Islet precursor cell (in vitro differentiated cells): ENCODE results near the gene SLC4A8.
"Not testable (repeated sequence)": the region's sequence is repeated elsewhere in the genome, so short reads cannot be mapped to it uniquely, and the experiment has no call there.

Experiments used
- DNase-seq: peaks from one replicate; pipeline ENCODE4 v3.0.0-alpha.2; 2018

SLC4A8 gene

DNA sequence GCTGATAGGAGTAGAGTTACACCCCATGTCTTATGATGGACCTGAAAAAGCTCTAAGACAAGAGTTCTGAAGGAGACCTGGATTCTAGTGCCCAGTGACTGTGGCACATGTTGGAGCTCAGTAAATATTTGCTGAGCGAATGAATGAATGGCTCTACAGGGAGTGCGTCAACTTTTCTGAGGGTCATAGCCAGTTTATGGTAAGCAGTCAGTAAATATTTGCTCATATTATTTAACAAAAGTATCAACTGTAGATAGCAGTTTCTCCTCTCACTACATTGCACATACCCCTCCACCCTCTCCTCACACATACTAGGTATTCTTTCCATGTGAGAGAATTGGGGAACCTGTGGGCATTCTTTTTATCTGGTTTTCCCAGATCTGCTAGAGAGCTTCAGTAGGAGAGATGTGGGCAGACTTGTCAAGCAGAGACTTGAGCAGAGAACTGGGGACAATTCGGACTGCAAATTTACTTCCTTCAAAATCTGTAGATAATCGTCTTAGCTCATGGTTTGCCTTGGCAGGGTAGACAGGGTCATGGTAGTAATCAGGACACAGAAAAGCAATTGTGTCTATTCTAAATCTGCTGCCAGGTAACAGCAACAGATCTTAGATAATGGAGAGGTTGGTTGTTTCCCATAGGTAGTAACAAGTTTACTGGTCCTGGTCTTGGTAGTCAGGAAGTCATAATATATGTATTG lies 5.7 kb downstream of the SLC4A8 start:
- no peak for DNase-seq

DNA sequence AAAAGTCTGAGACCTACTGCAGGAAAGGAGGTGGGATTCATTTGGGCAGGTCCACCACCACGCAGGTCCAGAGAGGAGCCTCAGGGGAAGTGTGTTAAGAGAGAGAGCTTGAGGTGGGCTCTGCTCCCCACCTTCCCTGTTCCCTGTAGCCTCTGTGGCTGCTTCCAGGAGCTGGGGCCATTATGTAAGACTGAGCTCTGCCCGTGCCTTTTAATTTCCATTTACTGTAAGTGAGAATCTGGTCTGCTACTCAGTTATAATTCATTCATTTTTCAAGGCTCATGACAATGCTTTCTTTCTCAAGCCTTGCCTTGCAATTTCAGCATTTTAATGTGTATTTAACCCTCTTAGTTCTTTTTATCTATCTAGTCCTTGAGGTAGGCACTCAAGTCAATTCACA lies 8.3 kb downstream of the SLC4A8 start:
- no peak for DNase-seq

DNA sequence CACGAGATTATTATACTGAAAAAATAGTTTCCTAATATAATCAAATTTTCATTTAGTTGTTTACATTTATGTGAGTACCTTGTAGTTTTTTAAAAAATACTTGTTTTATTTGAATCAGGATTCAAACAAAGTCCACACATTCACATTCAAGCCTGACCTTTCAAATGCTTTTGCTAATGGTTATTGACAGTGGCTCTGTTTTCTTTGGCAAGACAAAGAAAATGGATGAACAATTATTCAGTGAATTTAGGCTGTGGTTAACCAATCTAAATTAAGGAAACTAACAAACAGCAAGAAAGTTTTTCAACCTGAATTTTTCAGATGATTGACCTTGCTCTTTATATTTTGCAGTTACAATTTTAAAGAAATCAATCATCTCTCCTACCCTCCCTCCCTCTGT lies 9.7 kb downstream of the SLC4A8 start:
- DNase-seq: no peak

DNA sequence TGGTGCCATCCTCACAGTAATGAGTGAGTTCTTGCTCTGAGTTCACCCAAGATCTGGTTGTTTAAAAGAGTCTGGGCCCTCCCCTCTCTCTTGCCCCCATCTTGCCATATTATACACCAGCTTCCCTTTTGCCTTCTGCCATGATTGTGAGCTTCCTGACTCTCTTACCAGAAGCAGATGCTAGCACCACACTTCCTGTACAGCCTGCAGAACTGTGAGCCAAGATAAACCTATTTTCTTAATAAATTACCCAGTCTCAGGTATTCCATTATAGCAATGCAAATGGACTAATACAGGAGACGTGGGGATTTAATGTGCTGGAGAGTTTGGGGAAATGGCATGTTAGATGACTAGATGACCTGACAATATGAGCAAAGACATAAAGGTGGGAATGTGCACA lies 12.8 kb downstream of the SLC4A8 start:
- no peak for DNase-seq

DNA sequence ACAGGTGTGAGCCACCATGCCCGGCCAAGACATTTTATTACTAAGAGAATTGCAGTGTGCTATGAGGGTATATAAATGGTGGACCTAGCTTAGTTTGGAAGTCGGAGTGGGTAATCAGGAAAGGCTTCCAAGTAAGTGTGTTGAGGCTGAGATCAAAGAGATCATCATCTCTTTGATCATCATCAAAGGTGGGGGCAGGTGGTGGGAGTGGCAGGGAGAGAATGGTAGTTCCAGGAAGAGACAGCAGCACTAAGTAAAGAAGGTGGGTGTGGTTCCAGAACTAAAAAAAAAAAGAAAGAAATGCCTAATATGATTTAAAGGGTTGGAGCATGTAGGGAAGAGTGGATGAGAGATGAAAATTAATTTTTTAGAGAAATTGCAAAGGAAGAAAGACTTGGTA lies 14.7 kb downstream of the SLC4A8 start:
- DNase-seq: no peak

DNA sequence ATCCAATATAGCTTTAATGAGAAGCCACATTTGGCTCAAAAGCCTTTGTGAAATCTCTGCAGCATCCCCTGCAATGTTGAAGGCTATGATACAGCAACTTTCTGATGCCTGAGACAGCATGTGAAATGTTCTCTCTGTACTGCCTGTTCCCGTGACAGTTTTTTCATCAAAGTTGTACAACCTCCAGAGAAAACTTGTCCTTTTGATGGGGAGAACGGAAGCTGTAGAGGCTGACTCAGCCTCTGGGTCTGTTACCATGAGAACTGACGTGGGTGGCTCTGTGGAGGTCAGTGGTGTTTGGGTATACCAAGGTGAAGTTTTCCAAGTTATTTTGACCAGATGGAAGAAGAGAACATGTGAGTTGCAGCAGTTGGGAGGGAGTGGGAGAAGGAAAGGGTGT lies 17.0 kb downstream of the SLC4A8 start:
- DNase-seq: no peak

DNA sequence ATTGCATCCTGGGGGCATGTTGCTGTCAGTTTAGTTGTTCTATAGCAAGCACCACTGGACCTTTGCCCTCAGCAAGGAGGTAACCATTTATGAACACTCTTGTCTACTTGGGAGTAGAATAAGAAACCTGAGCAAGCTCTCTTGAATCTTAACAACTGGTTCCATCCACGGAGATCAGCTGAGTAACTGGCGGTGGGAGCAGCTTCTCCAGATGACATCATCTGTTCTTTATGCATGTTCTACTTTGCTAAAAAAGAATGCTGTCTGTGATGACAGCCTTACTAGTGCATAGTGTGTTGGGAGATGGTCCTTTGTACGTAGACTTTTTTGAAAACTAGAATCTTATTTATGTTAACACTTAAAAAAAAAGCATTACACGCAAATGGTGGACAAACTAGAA lies 17.7 kb downstream of the SLC4A8 start:
- DNase-seq: no peak

DNA sequence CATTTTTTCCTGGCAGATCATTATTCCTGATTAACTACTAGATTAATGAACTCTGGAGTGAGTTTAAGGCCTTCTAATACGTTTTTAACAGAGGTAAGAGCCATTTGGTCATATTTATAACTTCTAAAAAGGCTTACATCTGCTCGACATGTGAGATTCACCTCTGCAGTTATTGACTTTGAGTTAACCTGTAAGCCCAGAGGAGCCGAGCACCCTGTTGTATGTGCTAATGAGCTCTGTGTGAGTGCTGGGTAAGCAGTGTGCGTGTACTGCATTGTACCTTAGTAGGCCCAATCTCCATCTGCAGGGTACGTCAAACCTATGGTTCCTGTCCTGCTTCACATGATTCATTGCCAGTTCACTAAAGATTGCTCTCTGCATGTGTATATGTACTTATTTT lies 18.9 kb downstream of the SLC4A8 start:
- DNase-seq: no peak

DNA sequence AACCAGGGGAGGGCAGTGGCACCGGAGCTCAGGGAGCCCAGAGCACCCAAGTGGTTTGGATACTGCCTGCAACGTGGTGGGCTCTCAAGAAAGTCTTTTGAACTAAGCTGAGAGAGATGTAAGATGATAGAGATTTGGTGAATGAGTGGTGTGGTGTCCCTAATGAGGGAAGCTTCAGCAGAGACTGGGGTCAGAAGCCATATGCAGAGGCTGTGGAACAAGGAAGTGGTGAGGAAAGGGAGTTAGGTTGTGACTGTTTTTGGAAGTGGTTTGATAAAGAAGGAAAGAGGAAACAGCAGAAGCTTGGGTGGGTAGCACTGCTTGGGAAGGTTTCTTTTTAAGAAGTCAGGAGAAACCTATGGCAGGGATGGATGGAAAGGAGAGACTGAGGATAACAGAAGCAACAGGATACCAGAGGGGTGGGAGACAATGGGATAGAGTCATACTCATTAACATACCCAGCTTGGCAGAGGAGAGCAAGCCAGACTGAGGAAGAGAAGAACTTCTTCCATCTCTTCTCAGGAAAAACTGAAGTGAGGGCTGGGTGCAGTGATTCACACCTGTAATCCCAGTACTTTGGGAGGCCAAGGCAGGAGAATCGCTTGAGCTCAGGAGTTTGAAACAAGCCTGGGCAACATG lies 24.1 kb downstream of the SLC4A8 start:
- DNase-seq: no peak

DNA sequence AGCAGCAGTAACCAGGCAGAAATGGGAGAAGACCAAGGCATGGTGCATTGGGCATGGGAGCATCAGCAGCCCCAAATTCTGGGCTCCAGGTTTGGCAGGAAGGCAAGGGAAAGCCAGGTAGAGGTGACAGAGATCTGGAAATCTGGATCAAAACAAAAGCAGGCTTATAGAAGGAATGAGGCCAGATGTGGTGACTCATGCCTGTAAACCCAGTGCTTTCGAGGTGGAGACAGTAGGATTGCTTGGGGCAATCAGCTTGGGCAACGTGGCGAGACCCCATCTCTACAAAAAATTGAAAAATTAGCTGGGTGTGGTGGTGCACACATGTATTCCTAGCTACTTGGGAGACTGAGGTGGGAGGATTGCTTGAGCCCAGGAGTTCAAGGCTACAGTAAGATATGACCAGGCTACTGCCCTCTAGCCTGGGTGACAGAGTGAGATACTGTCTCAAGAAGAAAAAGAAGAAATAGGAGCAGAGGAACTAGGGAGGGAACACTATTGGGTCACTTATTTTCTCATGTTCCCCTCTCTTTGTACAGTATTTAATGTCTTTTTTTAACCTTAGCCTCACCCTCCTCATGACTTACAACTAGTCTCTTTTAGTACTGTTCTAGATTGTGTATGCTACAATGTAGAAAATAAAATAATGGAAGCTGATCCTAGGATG lies 25.1 kb downstream of the SLC4A8 start:
- DNase-seq: peak; percentile 77

DNA sequence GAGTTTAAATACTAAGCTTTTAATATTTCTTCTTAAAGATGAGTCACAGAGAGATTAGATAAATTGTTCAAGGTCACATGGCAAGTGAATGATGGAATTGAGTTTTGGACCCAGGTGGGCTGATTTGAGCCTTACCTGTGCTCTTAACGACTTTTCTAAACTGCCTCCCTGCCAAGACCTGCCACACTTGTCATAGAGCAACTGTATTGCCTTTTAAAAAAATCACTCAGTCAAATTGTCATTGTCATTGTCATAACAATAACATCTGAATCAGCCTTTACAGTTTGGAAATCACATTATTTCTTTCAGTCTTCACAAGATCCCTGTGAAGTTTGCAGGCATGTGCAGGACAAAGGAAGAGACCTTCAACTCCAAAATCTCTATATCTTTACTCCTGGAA lies 25.7 kb downstream of the SLC4A8 start:
- no peak for DNase-seq

DNA sequence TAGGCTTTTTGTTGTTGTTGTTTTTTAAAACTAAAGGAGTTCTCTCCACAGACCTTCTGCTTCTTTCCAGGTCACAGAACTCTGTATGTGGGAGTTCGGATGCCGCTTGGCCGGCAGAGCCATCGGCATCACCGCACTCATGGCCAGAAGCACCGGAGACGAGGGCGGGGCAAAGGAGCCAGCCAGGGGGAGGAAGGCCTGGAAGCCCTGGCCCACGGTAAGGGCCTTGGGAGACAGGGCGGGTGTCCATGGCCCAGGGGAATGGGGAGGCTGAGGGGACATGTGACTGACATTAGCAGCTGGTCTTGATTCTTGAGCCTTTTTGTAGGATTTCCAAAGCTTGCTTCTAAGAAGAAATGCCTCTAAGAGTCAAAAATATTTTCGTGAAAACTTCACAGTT lies 26.2 kb downstream of the SLC4A8 start:
- DNase-seq: peak; percentile 80

DNA sequence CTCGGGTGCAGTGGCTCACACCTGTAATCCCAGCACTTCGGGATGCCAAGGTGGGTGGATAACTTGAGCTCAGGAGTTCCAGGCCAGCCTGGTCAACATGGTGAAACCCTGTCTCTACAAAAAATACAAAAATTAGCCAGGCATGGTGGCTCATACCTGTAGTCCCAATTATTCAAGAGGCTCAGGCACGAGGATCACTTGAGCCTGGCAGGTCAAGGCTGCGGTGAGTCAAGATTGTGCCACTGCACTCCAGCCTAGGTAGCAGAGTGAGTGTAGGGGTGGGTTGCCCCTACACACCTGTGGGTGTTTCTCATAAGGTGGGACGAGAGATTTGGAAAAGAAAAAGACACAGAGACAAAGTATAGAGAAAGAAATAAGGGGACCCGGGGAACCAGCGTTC lies 29.4 kb downstream of the SLC4A8 start:
- not testable (repeated sequence) for DNase-seq

DNA sequence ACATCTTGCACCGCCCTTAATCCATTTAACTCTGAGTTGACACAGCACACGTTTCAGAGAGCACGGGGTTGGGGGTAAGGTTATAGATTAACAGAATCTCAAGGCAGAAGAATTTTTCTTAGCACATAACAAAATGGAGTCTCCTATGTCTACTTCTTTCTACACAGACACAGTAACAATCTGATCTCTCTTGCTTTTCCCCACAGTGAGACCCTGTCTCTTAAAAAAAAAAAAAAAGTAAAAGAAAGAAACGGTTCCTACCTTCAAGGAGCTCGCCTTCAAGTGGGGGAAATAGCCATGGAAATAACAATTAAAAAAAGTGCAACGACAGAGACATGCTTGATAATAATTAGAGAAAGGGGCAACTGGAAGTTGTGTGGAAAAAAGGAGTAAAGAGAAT lies 30.4 kb downstream of the SLC4A8 start:
- not testable (repeated sequence) for DNase-seq

DNA sequence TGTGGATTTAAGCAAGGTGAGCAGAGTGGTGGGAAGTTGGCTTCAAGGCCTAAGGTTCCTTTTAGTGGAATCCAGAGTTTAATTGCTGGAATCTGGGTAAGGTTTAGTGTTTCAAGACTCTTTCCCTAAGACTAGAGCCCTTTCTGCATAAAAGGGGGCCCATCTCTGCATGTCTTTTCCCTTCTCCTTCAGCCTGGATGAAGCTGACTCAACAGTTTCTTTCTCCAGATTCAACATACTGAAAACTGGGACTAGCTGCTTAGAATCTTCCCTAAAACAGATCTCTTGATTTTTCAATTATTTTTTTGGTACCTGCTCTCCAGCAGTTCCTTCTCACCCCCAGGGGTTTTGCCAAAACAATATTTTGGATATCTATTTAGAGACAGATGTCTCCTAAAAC lies 34.0 kb downstream of the SLC4A8 start:
- DNase-seq: no peak

DNA sequence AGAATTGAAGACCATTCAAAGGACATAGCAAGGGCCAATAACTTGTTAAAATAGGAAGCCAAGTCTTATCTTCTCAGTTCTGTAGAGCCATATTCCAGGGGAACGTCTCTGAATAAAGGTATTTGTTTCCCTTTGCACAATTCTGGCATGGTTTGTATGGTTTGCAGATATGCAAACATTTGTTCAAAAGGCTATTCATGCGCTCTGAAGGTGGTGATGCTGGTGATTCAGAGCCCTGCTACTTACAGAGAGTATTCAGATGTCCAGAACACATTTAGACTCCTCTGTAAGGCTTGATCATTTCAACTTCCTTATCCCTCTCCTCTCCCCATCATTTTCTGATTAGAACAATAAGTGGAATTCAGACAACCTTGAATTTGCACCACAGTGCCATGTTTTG lies 35.9 kb downstream of the SLC4A8 start:
- DNase-seq: peak; percentile 23

DNA sequence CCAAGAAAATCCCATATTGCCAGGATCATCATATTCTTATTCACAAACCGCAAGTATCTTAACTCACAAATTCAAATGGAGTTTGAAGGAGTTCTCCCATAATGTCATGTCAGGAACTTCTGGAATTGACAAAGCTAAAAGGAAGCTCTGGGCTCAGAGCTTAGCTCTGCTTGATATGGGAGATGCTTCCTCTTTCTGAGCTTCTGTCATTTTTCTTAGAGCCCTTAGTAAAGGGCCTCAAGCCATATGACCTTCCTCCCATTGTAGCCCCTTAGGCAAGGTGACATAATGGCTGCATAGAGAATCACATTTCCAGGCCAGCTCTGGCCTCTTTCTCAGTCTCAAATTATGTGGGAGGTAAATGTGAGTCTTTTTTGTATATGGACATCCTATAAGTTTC lies 40.9 kb downstream of the SLC4A8 start:
- DNase-seq: no peak

DNA sequence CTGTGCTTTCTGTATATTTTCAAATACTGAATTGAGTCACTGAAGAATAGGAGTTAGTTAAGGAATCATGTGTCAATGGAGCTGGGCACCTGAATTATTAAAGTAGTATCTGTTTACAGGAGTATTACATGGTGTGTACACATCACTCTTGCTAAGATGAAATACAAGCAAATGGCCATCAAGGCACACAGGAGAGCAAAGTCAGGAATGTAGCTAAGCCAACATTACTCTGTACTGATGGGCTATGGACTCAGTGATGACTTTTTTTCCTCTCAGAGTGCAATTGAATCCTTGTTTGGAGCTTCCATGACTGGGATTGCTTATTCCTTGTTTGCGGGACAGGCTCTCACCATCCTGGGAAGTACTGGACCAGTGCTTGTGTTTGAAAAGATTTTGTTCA lies 45.5 kb downstream of the SLC4A8 start:
- DNase-seq: no peak

DNA sequence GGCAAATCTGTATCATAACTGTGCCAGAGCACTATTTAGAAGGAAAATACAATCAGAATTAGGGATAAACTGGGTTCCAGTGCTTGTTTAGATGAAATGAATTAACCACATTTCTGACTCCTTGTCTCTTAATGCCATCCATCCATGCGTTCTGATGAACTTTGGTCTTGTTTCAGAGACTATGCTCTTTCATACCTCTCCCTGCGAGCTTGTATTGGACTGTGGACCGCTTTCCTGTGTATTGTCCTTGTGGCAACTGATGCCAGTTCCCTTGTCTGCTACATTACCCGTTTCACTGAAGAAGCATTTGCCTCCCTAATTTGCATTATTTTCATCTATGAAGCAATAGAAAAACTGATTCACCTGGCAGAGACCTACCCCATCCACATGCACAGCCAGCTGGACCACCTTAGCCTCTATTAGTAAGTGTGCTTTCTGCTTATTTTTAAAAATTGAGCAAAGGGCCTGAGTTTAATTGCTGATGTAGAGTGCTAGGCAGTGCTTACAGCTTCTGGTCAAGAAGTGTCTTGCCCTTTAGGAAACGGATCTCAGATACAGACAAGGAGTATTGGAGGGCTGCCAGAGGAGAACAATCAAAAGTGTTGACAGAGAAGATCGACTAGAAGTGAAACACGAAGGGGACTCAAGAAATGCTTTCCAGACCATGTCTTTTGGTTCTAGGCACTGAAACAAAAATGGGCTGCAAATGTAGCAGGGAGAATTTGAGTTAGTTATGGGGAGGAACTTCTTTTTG lies 46.7 kb downstream of the SLC4A8 start:
- no peak for DNase-seq

DNA sequence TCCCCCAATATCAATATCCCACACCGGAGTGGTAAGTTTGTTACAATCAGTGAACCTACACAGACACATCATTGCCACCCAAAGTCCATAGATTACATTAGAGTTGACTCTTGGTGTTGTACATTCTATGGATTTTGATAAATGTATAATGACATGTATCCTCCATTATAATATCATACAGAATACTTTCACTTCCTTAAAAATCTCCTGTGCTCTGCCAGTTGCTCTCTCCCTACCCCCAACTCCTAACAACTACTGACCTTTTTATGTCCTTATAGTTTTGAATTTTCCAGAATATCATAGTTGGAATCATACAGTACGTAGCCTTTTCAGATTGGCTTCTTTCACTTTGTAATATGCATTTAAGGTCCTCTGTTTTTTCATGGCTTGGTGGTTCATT lies 48.4 kb downstream of the SLC4A8 start:
- no peak for DNase-seq

DNA sequence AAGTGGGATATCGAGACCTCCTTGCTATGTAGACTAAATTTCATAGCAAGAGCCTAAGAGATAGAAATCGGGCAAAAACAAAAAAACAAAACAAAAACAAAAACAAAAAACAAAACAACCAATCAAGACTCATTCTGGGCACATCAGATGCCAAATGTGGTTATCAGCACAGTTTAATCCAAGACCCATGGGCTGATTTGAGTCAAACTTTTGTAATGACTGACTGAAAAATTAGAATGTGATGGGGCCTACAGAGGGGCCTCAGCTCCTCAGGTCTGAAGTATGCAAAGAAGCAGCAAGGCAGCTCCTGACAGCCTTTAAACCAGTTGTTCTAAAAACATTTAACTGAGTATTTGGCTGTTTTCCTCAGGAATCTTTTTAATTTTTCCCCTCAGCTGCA lies 49.3 kb downstream of the SLC4A8 start:
- DNase-seq: no peak

DNA sequence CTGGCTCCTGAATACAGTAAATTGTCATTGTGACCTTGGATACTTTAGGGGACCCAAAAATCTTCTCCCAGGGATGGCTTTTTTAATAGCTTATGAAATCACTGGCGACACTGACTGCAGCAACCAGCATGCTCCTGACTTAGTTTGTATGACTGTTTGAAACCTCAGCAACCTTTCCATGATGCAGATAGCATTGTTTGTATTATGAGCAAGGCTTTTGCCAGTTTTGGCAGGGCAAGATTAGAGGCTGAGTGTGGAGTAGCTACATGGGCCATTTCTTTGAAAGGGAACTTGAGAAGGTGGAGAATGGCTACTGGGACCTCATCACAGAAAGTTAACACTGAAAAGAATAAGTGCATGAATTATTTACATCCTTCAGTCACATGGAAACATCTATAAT lies 50.9 kb downstream of the SLC4A8 start:
- DNase-seq: no peak

DNA sequence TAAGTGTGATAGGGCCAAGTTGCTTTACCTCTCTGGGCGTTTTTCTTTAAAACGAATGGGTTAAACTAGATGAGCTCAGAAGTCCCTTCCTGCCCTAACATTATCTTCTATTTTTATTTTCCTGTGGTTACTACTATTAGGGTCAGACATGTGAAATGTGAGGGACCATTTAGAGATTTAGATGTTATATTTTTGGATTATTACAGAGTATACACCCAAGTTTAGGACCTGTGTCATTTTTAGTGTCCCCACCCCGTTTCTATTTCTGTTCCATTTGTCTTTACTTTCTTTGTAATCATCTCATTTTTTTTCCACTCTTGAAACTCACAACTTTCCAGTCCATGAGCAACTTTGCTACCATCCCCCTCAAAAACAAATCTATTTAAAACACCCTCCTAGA lies 56.3 kb downstream of the SLC4A8 start:
- DNase-seq: no peak
